Measurements from ENCODE around the gene GLS.

The GLS gene

GRCh38 chr2:190927301-190927700 is 46.7 kb downstream of the GLS start:
- TF ChIP-seq FOXM1 (IDR thresholded peaks at IDR 0.05; ENCODE audit: borderline replicate concordance) (no peak), CTBP1 (IDR thresholded peaks at IDR 0.05; ENCODE audit: borderline replicate concordance) (no peak), TARDBP (IDR thresholded peaks at IDR 0.05) (no peak), ELF4 (IDR thresholded peaks at IDR 0.05) (no peak), L3MBTL2 (conservative IDR thresholded peaks at IDR 0.05) (no peak), LEF1 (IDR thresholded peaks at IDR 0.05; ENCODE audit: borderline replicate concordance) (no peak), HDGF (IDR thresholded peaks at IDR 0.05; ENCODE audit: borderline replicate concordance) (no peak), FOXK2 (IDR thresholded peaks at IDR 0.05) (no peak), ZNF384 (IDR thresholded peaks at IDR 0.05) (no peak), SUZ12 (IDR thresholded peaks at IDR 0.05) (no peak), FOXA1 (IDR thresholded peaks at IDR 0.05) (no peak), BHLHE40 (IDR thresholded peaks at IDR 0.05; ENCODE audit: borderline replicate concordance) (no peak), PKNOX1 (IDR thresholded peaks at IDR 0.05) (no peak), ARNT (IDR thresholded peaks at IDR 0.05) (no peak), SP1 (IDR thresholded peaks at IDR 0.05) (no peak), NFRKB (IDR thresholded peaks at IDR 0.05) (no peak)
- CTCF ChIA-PET = no interaction called here
- POLR2A ChIA-PET = no interaction called here
- no peak for DNase-seq (ENCODE audit: extremely low spot score)

- TF ChIP-seq SP1 (IDR thresholded peaks at IDR 0.05) = no peak
- TF ChIP-seq CTBP1 (IDR thresholded peaks at IDR 0.05; ENCODE audit: borderline replicate concordance) = no peak
- TF ChIP-seq HDGF (IDR thresholded peaks at IDR 0.05; ENCODE audit: borderline replicate concordance) = no peak
- no peak for TF ChIP-seq SUZ12 (IDR thresholded peaks at IDR 0.05)
- no peak for TF ChIP-seq LEF1 (IDR thresholded peaks at IDR 0.05; ENCODE audit: borderline replicate concordance)
- no peak for TF ChIP-seq TARDBP (IDR thresholded peaks at IDR 0.05)
- TF ChIP-seq ARNT (IDR thresholded peaks at IDR 0.05) = no peak
- TF ChIP-seq PKNOX1 (IDR thresholded peaks at IDR 0.05) = no peak
- TF ChIP-seq FOXK2 (IDR thresholded peaks at IDR 0.05) = no peak
- no peak for TF ChIP-seq BHLHE40 (IDR thresholded peaks at IDR 0.05; ENCODE audit: borderline replicate concordance)
- TF ChIP-seq FOXM1 (IDR thresholded peaks at IDR 0.05; ENCODE audit: borderline replicate concordance) = no peak
- TF ChIP-seq ZNF384 (IDR thresholded peaks at IDR 0.05) = no peak
- TF ChIP-seq NFRKB (IDR thresholded peaks at IDR 0.05) = no peak
- TF ChIP-seq L3MBTL2 (conservative IDR thresholded peaks at IDR 0.05) = no peak
- ChIA-PET POLR2A (no interaction called here), CTCF (no interaction called here)
- no peak for DNase-seq (ENCODE audit: extremely low spot score)
These were observed 49.3 kb downstream of the GLS start for GRCh38 chr2:190929919-190930318.

GRCh38 chr2:190930411-190930810 is 49.8 kb downstream of the GLS start:
- ChIA-PET CTCF (no interaction called here), POLR2A (no interaction called here)
- DNase-seq (ENCODE audit: extremely low spot score) = no peak
- TF ChIP-seq ARNT (IDR thresholded peaks at IDR 0.05) (no peak), LEF1 (IDR thresholded peaks at IDR 0.05; ENCODE audit: borderline replicate concordance) (no peak), NFRKB (IDR thresholded peaks at IDR 0.05) (no peak), FOXA1 (IDR thresholded peaks at IDR 0.05) (no peak), FOXK2 (IDR thresholded peaks at IDR 0.05) (no peak), SP1 (IDR thresholded peaks at IDR 0.05) (no peak), PKNOX1 (IDR thresholded peaks at IDR 0.05) (no peak), CTBP1 (IDR thresholded peaks at IDR 0.05; ENCODE audit: borderline replicate concordance) (no peak), TARDBP (IDR thresholded peaks at IDR 0.05) (no peak), BHLHE40 (IDR thresholded peaks at IDR 0.05; ENCODE audit: borderline replicate concordance) (no peak), ZNF384 (IDR thresholded peaks at IDR 0.05) (no peak), L3MBTL2 (conservative IDR thresholded peaks at IDR 0.05) (no peak)

GRCh38 chr2:190932514-190932913 is 51.9 kb downstream of the GLS start:
- ChIA-PET CTCF (no interaction called here), POLR2A (no interaction called here)
- TF ChIP-seq CTBP1 (IDR thresholded peaks at IDR 0.05; ENCODE audit: borderline replicate concordance) (no peak), HDGF (IDR thresholded peaks at IDR 0.05; ENCODE audit: borderline replicate concordance) (no peak), ZNF384 (IDR thresholded peaks at IDR 0.05) (no peak), SP1 (IDR thresholded peaks at IDR 0.05) (no peak), LEF1 (IDR thresholded peaks at IDR 0.05; ENCODE audit: borderline replicate concordance) (no peak), L3MBTL2 (conservative IDR thresholded peaks at IDR 0.05) (no peak), FOXM1 (IDR thresholded peaks at IDR 0.05; ENCODE audit: borderline replicate concordance) (no peak), BHLHE40 (IDR thresholded peaks at IDR 0.05; ENCODE audit: borderline replicate concordance) (no peak), FOXK2 (IDR thresholded peaks at IDR 0.05) (no peak), ELF4 (IDR thresholded peaks at IDR 0.05) (no peak), FOXA1 (IDR thresholded peaks at IDR 0.05) (no peak), SUZ12 (IDR thresholded peaks at IDR 0.05) (no peak), TARDBP (IDR thresholded peaks at IDR 0.05) (no peak), ARNT (IDR thresholded peaks at IDR 0.05) (no peak), NFRKB (IDR thresholded peaks at IDR 0.05) (no peak), PKNOX1 (IDR thresholded peaks at IDR 0.05) (no peak)
- DNase-seq (ENCODE audit: extremely low spot score) = no peak

GRCh38 chr2:190933361-190933760 is 52.7 kb downstream of the GLS start:
- POLR2A ChIA-PET = no interaction called here
- CTCF ChIA-PET = no interaction called here
- no peak for DNase-seq (ENCODE audit: extremely low spot score)
- TF ChIP-seq FOXA1 (IDR thresholded peaks at IDR 0.05) (no peak), ZNF384 (IDR thresholded peaks at IDR 0.05) (no peak), HDGF (IDR thresholded peaks at IDR 0.05; ENCODE audit: borderline replicate concordance) (no peak), SUZ12 (IDR thresholded peaks at IDR 0.05) (no peak), SP1 (IDR thresholded peaks at IDR 0.05) (no peak), NFRKB (IDR thresholded peaks at IDR 0.05) (no peak), LEF1 (IDR thresholded peaks at IDR 0.05; ENCODE audit: borderline replicate concordance) (no peak), CTBP1 (IDR thresholded peaks at IDR 0.05; ENCODE audit: borderline replicate concordance) (no peak), PKNOX1 (IDR thresholded peaks at IDR 0.05) (no peak), ELF4 (IDR thresholded peaks at IDR 0.05) (no peak)

Measured in HEK293T (cell line).